BJ (cell line): Measurements from ENCODE around the gene PCF11. TPM values are rescaled to one million over a fixed set of nuclear protein-coding genes. Genes with fewer than 3 reads are reported as not detected.

Experiments used
- CTCF ChIA-PET: fragments of 350-600 bp; formaldehyde crosslinking; extraction: SDS; loops from one replicate; lab custom pipeline; 2021; ENCODE audit warnings: antibody characterized with exemption, inconsistent platforms; lab: Yijun Ruan, JAX
- POLR2A ChIA-PET: fragments of 300-600 bp; sonication (Branson Sonifier 250); formaldehyde crosslinking; extraction: SDS; loops from one replicate; lab custom pipeline; 2021; ENCODE audit warnings: antibody characterized with exemption; lab: Charles Lee
- DNase-seq: peaks from one replicate; pipeline ENCODE4 v3.0.0-alpha.2; 2011; ENCODE audit warnings: low read depth
- H3K27me3 ChIP-seq: 2 replicates; pipeline ENCODE4 v1.6.0; 2011; ENCODE audit warnings: low read length; ENCODE audit not compliant: control insufficient read depth, insufficient read depth
- H3K36me3 ChIP-seq: 2 replicates; pipeline ENCODE4 v1.5.1; 2011; ENCODE audit warnings: low read length; ENCODE audit not compliant: control insufficient read depth, insufficient read depth
- H3K4me3 ChIP-seq: 2 replicates; pipeline ENCODE4 v1.5.1; 2011; ENCODE audit warnings: low read depth, mild to moderate bottlenecking, control low read depth, low read length
- polyA minus RNA-seq: library from RNA; depleted of rRNA, polyadenylated mRNA; stranded (reverse); fragments of >200 nt; gene quantifications from 2 replicates; pipeline ENCODE4 v1.2.3, GENCODE V29; 2011; rRNA and poly(A)+ RNA removed
- polyA plus RNA-seq: library from polyadenylated mRNA; depleted of rRNA; stranded (reverse); fragments of >200 nt; gene quantifications from 2 replicates; pipeline ENCODE4 v1.2.3, GENCODE V29; 2011; rRNA removed
- TF ChIP-seq, protein P1 (sequence below): IDR thresholded peaks from 2 replicates; pipeline ENCODE4 v1.5.1; 2011; ENCODE audit warnings: low read depth, mild to moderate bottlenecking, control low read depth, inconsistent platforms, low read length, moderate library complexity; ENCODE audit not compliant: insufficient read depth

The PCF11 gene, protein sequence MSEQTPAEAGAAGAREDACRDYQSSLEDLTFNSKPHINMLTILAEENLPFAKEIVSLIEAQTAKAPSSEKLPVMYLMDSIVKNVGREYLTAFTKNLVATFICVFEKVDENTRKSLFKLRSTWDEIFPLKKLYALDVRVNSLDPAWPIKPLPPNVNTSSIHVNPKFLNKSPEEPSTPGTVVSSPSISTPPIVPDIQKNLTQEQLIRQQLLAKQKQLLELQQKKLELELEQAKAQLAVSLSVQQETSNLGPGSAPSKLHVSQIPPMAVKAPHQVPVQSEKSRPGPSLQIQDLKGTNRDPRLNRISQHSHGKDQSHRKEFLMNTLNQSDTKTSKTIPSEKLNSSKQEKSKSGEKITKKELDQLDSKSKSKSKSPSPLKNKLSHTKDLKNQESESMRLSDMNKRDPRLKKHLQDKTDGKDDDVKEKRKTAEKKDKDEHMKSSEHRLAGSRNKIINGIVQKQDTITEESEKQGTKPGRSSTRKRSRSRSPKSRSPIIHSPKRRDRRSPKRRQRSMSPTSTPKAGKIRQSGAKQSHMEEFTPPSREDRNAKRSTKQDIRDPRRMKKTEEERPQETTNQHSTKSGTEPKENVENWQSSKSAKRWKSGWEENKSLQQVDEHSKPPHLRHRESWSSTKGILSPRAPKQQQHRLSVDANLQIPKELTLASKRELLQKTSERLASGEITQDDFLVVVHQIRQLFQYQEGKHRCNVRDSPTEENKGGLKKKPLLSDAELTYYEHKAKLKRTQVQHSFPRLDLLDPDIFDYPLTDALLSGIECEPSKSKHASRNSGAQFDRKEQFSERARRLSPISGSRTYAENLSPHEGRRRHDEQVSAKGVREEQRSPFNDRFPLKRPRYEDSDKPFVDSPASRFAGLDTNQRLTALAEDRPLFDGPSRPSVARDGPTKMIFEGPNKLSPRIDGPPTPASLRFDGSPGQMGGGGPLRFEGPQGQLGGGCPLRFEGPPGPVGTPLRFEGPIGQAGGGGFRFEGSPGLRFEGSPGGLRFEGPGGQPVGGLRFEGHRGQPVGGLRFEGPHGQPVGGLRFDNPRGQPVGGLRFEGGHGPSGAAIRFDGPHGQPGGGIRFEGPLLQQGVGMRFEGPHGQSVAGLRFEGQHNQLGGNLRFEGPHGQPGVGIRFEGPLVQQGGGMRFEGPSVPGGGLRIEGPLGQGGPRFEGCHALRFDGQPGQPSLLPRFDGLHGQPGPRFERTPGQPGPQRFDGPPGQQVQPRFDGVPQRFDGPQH (N-terminal part only)
- 14.6 and 23.1 TPM in 2 replicates for polyA plus RNA-seq
- 21.1 and 23.4 TPM in 2 replicates for polyA minus RNA-seq

DNA sequence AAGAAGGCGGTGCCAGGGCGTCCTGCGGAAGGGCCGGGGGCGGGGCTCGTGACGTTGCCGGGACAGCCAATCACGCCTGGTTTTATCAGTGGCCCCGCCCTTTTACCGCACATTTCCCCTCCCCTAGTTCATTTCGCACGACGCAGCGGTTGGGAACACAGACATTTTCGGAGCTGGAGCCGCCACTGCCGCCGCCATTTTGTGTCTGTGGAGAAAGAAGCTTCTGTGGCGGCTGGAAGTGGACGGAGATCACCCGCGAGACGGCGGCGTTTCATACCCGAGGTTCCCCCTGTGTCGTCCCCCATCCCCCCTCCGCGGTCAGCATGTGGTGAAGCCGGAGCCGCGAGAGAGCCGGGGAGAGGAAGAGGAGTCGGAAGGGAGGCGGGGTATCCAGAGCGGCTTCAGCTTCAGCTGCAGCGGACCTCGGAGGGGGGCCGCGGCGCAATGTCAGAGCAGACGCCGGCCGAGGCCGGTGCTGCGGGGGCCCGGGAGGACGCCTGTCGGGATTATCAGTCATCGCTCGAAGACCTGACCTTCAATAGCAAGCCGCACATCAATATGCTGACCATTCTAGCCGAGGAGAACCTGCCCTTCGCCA lies at the start of gene PCF11:
Gene PCF11 (plus strand): TSS at position 136 of the 598 bp plus-strand sequence. CDS start 309 bp downstream, at position 445.
- CTCF ChIA-PET, result interaction anchor here (0.8 to 2.0 kb wide), 4 partner anchors 67 to 471 kb away, joined by 3 to 5 read pairs (median 4); no protein-coding TSS in a partner anchor
- Histone ChIP-seq H3K36me3 (no peaks in the 10 kb centered on the region), H3K4me3 (peak within 1 kb of the TSS; percentile 92), H3K27me3 (no peaks in the 10 kb centered on the region)
- POLR2A ChIA-PET, result interaction anchor here (0.6 to 1.2 kb wide), 4 partner anchors 30 to 256 kb away, joined by 4 to 6 read pairs (median 4); partner anchors contain the start of gene DDIAS
- TF ChIP-seq, protein P1, sequence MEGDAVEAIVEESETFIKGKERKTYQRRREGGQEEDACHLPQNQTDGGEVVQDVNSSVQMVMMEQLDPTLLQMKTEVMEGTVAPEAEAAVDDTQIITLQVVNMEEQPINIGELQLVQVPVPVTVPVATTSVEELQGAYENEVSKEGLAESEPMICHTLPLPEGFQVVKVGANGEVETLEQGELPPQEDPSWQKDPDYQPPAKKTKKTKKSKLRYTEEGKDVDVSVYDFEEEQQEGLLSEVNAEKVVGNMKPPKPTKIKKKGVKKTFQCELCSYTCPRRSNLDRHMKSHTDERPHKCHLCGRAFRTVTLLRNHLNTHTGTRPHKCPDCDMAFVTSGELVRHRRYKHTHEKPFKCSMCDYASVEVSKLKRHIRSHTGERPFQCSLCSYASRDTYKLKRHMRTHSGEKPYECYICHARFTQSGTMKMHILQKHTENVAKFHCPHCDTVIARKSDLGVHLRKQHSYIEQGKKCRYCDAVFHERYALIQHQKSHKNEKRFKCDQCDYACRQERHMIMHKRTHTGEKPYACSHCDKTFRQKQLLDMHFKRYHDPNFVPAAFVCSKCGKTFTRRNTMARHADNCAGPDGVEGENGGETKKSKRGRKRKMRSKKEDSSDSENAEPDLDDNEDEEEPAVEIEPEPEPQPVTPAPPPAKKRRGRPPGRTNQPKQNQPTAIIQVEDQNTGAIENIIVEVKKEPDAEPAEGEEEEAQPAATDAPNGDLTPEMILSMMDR, result no peak
- DNase-seq, result no peak

DNA sequence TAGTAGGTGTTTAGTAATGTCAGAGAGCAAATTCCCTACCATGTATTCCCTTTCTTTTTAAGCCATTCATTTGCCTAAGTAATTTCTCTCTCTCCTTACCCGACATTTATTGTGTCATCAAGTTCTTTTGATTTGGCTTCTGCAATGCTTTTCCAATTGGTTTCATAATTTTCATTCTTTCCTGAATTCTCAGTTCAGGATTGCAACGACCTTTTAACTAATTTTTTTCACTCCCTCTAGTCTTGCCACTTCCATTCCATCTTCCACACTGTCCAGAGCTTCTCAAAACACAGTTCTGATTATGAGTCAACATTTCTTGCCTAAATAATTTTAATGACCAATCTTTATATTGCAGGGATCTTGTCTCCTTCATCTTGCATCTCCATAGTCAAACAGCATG lies 44.0 kb upstream of the PCF11 start:
- TF ChIP-seq, protein P1, result no peak
- H3K36me3 ChIP-seq, result no peaks in the 10 kb centered on the region
- DNase-seq, result no peak
- peaks cover 1% of the 10 kb centered on the region; the same call in 1 of the 2 replicates for H3K27me3 ChIP-seq
- no peak overlapping the region for H3K4me3 ChIP-seq
- ChIA-PET POLR2A (no interaction called here), CTCF (no interaction called here)

- no peak overlapping the region for H3K4me3 ChIP-seq
- DNase-seq, result no peak
- ChIA-PET CTCF (no interaction called here), POLR2A (no interaction called here)
- no peaks in the 10 kb centered on the region for H3K27me3 ChIP-seq
- H3K36me3 ChIP-seq, result no peaks in the 10 kb centered on the region
- TF ChIP-seq, protein P1, result no peak
These were observed 41.9 kb upstream of the PCF11 start for GRCh38 chr11:83115026-83115425.

GRCh38 chr11:83115551-83115950 lies 41.4 kb upstream of the PCF11 start:
- TF ChIP-seq, protein P1, result no peak
- H3K4me3 ChIP-seq, result no peak overlapping the region
- CTCF ChIA-PET, result no interaction called here
- no peaks in the 10 kb centered on the region for H3K27me3 ChIP-seq
- DNase-seq, result no peak
- POLR2A ChIA-PET, result no interaction called here
- H3K36me3 ChIP-seq, result no peaks in the 10 kb centered on the region
